ENCODE measurements around the gene RMDN2. TPM values are rescaled to one million over a fixed set of nuclear protein-coding genes. Genes with fewer than 3 reads are reported as not detected.

RMDN2 gene
- 7.4 and 11.4 TPM in 2 replicates for total RNA-seq (2014; rRNA removed; shearing (Covaris generic))

DNA sequence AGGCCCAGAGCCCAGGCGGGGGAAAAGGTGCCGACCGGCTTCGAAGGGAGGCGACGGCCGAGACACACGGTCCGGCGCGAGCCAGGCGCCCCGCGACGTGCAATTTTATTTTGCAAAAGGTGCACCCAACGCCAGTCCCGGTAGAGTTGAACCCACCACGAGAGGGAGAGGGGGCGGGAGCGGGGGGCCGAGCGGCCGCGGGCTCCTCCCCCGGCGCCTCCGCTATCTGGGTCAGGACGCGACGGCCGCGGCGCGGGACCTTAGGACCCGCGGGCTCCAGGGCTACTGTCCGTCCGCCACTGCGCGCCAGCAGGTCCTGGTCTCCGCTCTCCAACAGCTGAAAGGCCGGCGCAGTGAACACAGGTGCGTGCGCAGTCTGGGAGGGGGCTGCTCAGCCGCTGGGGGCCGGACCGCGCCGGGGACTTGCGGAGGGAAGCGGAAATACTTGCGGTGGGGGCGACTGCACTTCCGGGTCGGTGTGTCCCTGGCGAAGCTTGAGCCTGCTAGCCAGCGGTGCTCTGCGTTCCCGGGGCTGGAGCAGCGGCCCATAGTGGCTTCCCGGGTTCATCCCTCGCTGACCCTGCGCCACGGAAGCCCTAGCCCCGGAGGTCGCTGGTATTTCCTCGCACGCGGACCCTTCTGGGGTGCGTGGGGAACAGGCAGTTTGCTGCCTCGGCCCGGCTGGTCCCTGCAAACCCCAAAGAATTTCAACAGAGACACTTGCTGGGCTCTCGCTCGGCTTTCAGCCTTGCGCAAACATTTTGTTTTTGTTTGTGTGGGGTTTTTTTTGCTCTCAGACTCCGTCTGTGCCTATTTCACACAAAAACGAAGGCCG, at the start of gene RMDN2:
Gene RMDN2, plus strand, starts transcription at position 225 of the 835 bp plus-strand sequence. CDS start 3,991 bp downstream, outside the sequence.
- DNase-seq (ENCODE audit: low read depth) = peak; percentile 95

DNA sequence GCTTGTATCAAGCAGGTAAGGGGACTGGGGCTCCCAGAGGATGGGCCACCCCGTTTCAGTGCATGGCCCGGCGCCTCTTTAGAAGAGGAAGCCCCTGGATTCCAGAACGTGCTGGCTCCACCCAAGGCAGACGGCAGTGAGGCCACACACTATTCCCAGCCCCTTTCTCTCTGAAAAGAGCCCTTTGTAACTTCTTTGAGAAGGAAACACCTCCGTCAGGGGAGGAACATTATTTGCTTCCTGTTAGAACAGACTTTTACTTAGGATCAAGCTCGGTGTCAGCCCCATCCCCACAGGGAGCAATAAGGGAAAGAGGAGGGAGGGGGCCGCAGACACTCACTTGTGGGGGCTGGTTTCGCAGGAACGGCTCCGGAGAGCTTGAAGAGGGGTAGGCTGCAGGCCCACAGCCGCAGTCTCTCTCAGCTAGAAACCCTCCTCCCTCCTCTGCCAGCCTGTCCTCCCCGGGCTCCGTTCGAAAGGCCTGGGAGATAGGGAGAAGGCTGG, 49.6 kb upstream of the RMDN2 start:
- no peak for DNase-seq (ENCODE audit: low read depth)

DNA sequence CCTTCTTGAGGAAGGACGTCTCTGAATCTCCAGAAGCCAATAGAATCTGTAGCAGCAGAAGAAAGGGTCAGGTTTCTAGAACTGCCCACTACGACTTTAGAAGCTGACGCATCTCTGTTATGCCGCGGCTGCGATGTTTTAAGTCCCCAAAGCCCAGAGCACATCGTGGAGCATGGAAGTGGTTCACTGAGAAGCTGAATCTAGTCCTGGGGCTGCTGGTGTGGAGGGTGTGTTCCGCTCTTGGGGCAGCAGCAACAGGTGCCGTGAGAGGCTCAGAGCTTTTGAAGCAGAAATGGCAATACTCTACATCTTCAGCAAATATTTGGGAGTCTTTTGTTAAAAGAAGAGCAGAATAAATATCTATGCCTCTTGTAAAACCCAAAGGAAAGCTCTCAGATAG, 48.9 kb upstream of the RMDN2 start:
- DNase-seq (ENCODE audit: low read depth) = no peak

- DNase-seq (ENCODE audit: low read depth) = peak; percentile 63
Measured at GRCh38 chr2:37877457-37878315, 47.4 kb upstream of the RMDN2 start.

- DNase-seq (ENCODE audit: low read depth) = no peak
Measured at GRCh38 chr2:37878536-37878935, 46.6 kb upstream of the RMDN2 start.

DNA sequence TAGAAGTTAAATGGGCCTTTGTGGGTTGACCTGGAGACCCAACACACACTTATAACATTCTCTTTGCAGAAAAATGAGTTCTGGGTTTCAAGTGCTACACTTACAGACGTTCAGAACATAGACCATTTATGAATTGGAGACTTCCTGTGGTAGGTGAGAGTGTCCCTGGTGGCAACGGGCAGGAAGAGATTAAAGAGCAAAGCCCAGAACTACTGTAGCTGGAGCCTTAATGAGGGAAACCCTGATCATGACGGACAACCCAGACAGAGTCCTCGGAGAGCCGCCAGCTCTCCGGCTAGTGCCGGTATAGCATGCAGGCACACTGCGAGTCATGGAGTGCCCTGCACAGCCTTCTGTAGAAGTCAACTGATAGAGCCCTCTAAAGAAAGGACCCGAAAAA, 44.5 kb upstream of the RMDN2 start:
- DNase-seq (ENCODE audit: low read depth) = no peak

DNA sequence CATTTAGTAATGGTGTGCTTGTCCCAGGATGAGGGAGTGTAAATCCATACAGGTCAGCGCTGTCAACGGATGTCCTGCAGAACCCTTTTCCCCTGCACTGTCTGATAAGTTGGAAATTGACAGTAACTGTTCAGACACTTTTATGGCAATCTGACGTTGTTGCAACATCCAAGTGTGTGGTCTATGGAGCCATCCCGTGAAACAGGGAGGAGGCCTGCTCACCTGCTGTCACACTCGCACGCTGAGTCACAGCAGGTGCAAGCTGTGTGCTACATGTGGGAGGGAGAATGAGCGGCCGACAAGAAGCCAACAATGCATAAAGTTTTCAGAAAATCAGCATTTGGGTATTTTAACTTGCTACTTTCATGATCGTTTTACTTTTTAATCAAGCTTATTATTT, 43.7 kb upstream of the RMDN2 start:
- no peak for DNase-seq (ENCODE audit: low read depth)

GRCh38 chr2:37882036-37882435, 43.1 kb upstream of the RMDN2 start:
- DNase-seq (ENCODE audit: low read depth) = no peak

DNA sequence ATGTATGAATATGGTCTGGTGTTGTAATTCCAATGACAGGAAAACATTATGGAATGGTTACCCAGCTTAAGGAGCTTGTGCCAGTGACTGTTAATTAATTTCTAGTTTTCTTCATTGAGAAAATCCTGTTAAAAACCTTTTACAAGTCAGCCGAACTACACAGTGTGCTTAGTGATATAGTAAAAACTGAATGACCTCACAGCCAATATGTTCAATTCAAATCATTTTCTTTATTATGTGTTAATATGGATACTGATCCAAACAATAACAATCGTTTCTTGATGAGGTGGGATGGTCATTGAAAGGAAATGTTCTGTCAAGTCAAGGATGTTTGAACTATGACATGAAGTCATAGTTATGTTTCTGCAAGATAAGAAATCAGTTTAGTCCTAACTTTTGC, 41.6 kb upstream of the RMDN2 start:
- DNase-seq (ENCODE audit: low read depth) = no peak

GRCh38 chr2:37885329-37885993, 39.6 kb upstream of the RMDN2 start:
- no peak for DNase-seq (ENCODE audit: low read depth)

GRCh38 chr2:37886745-37887144, 38.3 kb upstream of the RMDN2 start:
- peak; percentile 36 for DNase-seq (ENCODE audit: low read depth)

- DNase-seq (ENCODE audit: low read depth) = no peak
Measured at GRCh38 chr2:37887286-37887685, 37.8 kb upstream of the RMDN2 start.

- DNase-seq (ENCODE audit: low read depth) = peak; percentile 78
Measured at GRCh38 chr2:37890893-37891495, 34.1 kb upstream of the RMDN2 start.

DNA sequence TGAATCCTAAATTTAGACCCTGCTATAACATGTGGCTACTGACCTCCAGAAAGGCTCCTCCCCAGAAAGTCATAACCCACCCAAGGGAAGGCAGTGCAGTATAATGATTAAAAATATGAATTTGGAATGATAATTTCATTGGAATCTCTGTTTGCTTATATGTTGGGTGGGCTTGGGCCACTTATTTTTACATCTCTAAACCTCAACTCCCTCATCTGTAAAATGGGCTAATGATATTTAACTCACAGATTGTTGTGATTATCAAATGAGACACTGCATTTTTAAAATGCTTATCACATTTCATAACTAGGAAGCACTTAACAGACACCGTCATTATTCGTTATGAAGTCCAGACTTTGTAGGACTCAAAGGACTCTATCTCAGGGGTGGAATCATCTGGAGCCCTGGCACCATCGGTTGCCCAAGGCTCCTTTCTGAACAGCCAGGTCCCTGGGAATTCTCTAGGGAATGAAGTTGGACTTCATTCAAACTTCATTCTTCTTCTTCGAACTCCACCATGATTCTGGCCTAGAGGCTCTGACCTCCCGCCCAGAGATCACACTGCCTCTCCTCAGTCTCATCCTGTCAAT, 33.1 kb upstream of the RMDN2 start:
- DNase-seq (ENCODE audit: low read depth) = no peak

DNA sequence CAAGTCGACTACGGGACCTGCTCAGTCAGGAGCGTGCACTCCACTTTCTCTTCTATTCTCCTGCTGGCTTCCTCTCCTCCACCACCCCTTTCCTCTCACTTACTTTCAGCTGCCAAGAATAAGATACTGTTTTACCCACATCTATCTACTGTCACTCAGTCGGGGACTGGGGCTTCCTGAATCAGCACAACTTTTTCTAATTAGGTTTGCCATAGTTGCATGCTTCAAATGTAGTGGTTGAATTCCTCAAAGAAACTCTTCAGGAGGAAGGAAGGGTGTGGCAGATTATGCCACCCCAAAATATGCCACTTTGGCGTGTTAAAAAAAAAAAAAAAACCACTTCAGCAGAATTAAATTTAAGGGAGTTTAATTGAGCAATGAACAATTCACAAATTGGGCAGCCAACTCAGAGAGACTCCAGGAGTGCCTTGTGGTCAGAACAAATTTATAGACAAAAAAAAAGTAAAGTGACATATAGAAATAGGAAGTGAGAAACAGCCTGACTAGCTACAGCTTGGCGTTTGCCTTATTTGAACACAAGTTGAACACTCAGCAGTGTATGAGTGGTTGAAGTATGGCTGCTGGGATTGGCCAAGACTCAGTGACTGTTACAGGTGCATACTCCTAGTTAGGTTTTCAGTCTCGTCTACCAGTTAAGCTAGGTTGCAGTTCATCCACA, 32.5 kb upstream of the RMDN2 start:
- peak; percentile 11 for DNase-seq (ENCODE audit: low read depth)

GRCh38 chr2:37893327-37893726, 31.8 kb upstream of the RMDN2 start:
- DNase-seq (ENCODE audit: low read depth) = no peak

GRCh38 chr2:37894047-37894446, 31.0 kb upstream of the RMDN2 start:
- DNase-seq (ENCODE audit: low read depth) = no peak

- no peak for DNase-seq (ENCODE audit: low read depth)
Measured at GRCh38 chr2:37894601-37895000, 30.5 kb upstream of the RMDN2 start.

DNA sequence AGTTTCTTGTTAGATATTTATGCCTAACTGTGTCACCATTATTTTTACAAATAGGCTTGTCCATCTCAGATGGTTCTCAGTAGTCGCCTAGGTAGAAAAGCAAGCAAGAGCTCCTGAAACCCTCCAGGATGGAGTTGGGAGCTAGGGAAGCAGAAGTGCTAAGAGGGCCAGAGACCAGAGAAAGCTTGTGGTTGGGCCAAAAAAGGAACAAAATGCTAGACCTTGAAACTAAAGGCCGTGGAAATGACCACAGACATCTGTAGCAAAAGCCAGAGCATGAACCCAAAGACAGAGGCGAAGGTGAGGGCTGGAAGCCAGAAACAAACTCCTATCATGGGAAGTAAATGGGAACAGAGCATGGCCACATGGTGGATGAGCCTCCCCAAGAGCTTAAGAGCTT, 29.9 kb upstream of the RMDN2 start:
- DNase-seq (ENCODE audit: low read depth) = no peak

DNA sequence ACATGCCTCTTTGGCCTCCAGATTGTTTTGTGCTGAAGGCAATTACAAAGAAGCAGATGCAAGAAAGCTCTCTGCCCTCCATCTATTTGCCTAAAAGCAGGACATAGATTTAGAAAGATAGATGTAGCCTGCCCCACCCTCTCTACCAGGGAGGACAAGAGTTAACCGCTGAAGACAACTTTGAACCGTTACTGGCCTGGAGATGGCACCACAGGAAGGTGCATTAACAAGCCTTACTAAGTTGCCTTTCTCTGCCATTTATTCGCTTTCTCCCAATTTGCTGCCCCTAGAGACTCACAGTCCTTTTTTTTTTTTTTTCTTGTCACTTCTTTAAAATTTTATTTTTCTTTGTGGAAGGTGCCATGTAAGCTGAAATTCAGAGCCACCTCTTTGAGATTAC, 28.8 kb upstream of the RMDN2 start:
- peak; percentile 23 for DNase-seq (ENCODE audit: low read depth)

- no peak for DNase-seq (ENCODE audit: low read depth)
Measured at GRCh38 chr2:37897511-37897910, 27.6 kb upstream of the RMDN2 start.
